GM12873 (cell line): ENCODE measurements around the gene EP300.

ENCODE experiments used
- CTCF ChIP-seq: IDR thresholded peaks from 2 replicates; pipeline ENCODE4 v1.5.1; 2012; ENCODE audit warnings: low read depth, mild to moderate bottlenecking, moderate library complexity, low read length, control low read depth; ENCODE audit not compliant: insufficient read depth; ENCODE audit errors: missing control alignments

The EP300 gene

GRCh38 chr22:41215926-41216325 is 123.5 kb downstream of the EP300 start:
- TF ChIP-seq CTCF, result no peak

- TF ChIP-seq CTCF, result no peak
Measured at GRCh38 chr22:41216984-41217383, 124.6 kb downstream of the EP300 start.

GRCh38 chr22:41217553-41218157 is 125.3 kb downstream of the EP300 start:
- TF ChIP-seq CTCF, result no peak

- TF ChIP-seq CTCF, result no peak
Measured at GRCh38 chr22:41222846-41223507, 130.6 kb downstream of the EP300 start.

- no peak for TF ChIP-seq CTCF
Measured at GRCh38 chr22:41223535-41223934, 131.1 kb downstream of the EP300 start.

GRCh38 chr22:41226723-41227655 is 134.6 kb downstream of the EP300 start:
- no peak for TF ChIP-seq CTCF

- TF ChIP-seq CTCF, result no peak
Measured at GRCh38 chr22:41229215-41229614, 136.8 kb downstream of the EP300 start.
